Measurements from ENCODE around the gene FAT4.

GRCh38 chr4:125357675-125358074, 42.9 kb downstream of the FAT4 start:
- TF ChIP-seq POLR2A (IDR thresholded peaks at IDR 0.05; ENCODE audit: low read length) (no peak), GATA1 (IDR thresholded peaks at IDR 0.05; ENCODE audit: low read depth, low read length) (no peak)
